Hepatocyte (in vitro differentiated cells): ENCODE measurements around the gene XCL2. TPM values are rescaled to one million over a fixed set of nuclear protein-coding genes. Genes with fewer than 3 reads are reported as not detected.

Source experiments
- DNase-seq: peaks from one replicate; pipeline ENCODE4 v3.0.0-alpha.2; 2016; ENCODE audit warnings: low spot score
- H2AFZ ChIP-seq: fragments of 200-600 bp; sonication (generic); 2 replicates; pipeline ENCODE4 v1.6.0; 2016; ENCODE audit warnings: antibody characterized with exemption, mild to moderate bottlenecking
- H3K27ac ChIP-seq: fragments of 200-600 bp; sonication (generic); 2 replicates; pipeline ENCODE4 v1.5.1; 2016; ENCODE audit warnings: mild to moderate bottlenecking
- H3K27me3 ChIP-seq: fragments of 200-600 bp; sonication (generic); 2 replicates; pipeline ENCODE4 v1.6.1; 2016
- H3K36me3 ChIP-seq: fragments of 200-600 bp; sonication (generic); replicated peaks from 2 replicates; pipeline ENCODE4 v1.5.1; 2016; ENCODE audit warnings: low read depth; ENCODE audit not compliant: insufficient read depth
- H3K4me1 ChIP-seq: fragments of 200-600 bp; sonication (generic); 2 replicates; pipeline ENCODE4 v1.5.1; 2016; ENCODE audit warnings: mild to moderate bottlenecking, moderate library complexity; ENCODE audit not compliant: insufficient read depth
- H3K4me2 ChIP-seq: fragments of 200-600 bp; sonication (generic); 2 replicates; pipeline ENCODE4 v1.6.0; 2016
- H3K4me3 ChIP-seq: fragments of 200-600 bp; sonication (generic); 2 replicates; pipeline ENCODE4 v1.5.1; 2016; ENCODE audit warnings: mild to moderate bottlenecking
- H3K79me2 ChIP-seq: fragments of 200-600 bp; sonication (generic); 2 replicates; pipeline ENCODE4 v1.6.0; 2017; ENCODE audit warnings: mild to moderate bottlenecking
- H3K9me2 ChIP-seq: fragments of 200-600 bp; sonication (generic); replicated peaks from 2 replicates; pipeline ENCODE4 v1.6.0; 2017; ENCODE audit warnings: mild to moderate bottlenecking; ENCODE audit not compliant: insufficient read depth
- H3K9me3 ChIP-seq: fragments of 200-600 bp; sonication (generic); 2 replicates; pipeline ENCODE4 v1.5.1; 2016; ENCODE audit warnings: low read depth, mild to moderate bottlenecking
- H4K20me1 ChIP-seq: fragments of 200-600 bp; sonication (generic); 2 replicates; pipeline ENCODE4 v1.6.0; 2016; ENCODE audit warnings: mild to moderate bottlenecking; ENCODE audit not compliant: insufficient read depth, poor library complexity, severe bottlenecking
- CTCF ChIP-seq: fragments of 200-600 bp; sonication (generic); IDR thresholded peaks from 2 replicates; pipeline ENCODE4 v1.5.1; 2016; ENCODE audit warnings: antibody characterized with exemption, mild to moderate bottlenecking; ENCODE audit not compliant: poor library complexity
- EZH2 ChIP-seq: fragments of 200-600 bp; sonication (generic); IDR thresholded peaks from 2 replicates; pipeline ENCODE4 v1.6.1; 2016; ENCODE audit warnings: antibody characterized with exemption, mild to moderate bottlenecking, borderline replicate concordance
- EZH2phosphoT487 ChIP-seq: fragments of 200-600 bp; sonication (generic); IDR thresholded peaks from one replicate; pipeline ENCODE4 v1.6.1; 2018; ENCODE audit warnings: antibody characterized with exemption, mild to moderate bottlenecking, low read depth, moderate library complexity; ENCODE audit not compliant: unreplicated experiment, severe bottlenecking
- WGBS: methylation state at CpG from one replicate; pipeline ENCODE4 v1.1.6; 2016; ENCODE audit warnings: low lambda C conversion rate; ENCODE audit errors: missing lambda C conversion rate; 5-methylcytosine and 5-hydroxymethylcytosine counted together
- polyA plus RNA-seq: library from polyadenylated mRNA; unstranded; fragments of >200 nt; fragmentation: Nextera tagmentation; extraction: Ambion mirVana; gene quantifications from 2 replicates; pipeline ENCODE4 v1.2.1, GENCODE V29; 2016
- total RNA-seq: library from RNA; depleted of rRNA; stranded (reverse); fragments of >200 nt; gene quantifications from 2 replicates; pipeline ENCODE4 v1.2.3, GENCODE V29; 2014

Gene XCL2
- total and polyA plus RNA-seq, 2 experiments from 2014 or later: not detected

DNA sequence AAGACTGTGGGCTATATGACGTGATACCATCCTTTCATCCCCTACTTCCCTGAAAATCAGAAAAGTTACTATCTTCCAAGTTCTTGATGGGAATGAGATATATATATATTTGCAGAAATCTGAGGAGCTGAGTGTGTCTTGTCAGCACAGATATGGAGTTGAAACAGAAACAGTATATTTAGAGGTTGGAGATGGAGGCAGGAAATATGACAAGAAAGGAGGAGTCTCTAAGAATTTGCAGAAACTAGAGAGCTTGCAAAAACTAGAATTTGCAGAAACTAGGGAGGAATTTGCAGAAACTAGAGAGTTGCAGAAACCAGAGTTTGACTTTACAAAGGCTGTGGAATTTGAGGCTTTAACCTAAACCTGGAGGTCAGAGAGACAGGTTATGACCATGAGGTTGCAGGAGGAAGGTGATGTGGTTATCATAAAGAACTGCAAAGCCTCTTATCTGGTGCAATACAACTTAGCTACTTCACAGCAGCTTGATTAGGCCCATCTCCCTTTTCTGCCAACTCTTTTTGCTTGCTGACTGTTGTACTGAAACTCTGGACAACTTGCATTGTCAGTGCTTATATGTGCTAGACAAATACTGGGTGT is 22.3 kb downstream of the XCL2 start:
- H4K20me1 ChIP-seq: no peaks in the 10 kb centered on the region
- H3K27ac ChIP-seq: no peak overlapping the region
- H3K9me3 ChIP-seq: no peaks in the 10 kb centered on the region
- no peak overlapping the region for H3K4me3 ChIP-seq
- DNase-seq: no peak
- TF ChIP-seq EZH2phosphoT487: no peak
- no peak for TF ChIP-seq EZH2
- TF ChIP-seq CTCF: no peak
- no peaks in the 10 kb centered on the region for H3K79me2 ChIP-seq
- H2AFZ ChIP-seq: no peak overlapping the region
- no peaks in the 10 kb centered on the region for H3K4me1 ChIP-seq
- no peaks in the 10 kb centered on the region for H3K36me3 ChIP-seq
- WGBS: 97% methylated on average over 1 of the region's 1 CpG
- H3K27me3 ChIP-seq: no peaks in the 10 kb centered on the region
- H3K9me2 ChIP-seq: no peaks in the 10 kb centered on the region
- H3K4me2 ChIP-seq: no peak overlapping the region

DNA sequence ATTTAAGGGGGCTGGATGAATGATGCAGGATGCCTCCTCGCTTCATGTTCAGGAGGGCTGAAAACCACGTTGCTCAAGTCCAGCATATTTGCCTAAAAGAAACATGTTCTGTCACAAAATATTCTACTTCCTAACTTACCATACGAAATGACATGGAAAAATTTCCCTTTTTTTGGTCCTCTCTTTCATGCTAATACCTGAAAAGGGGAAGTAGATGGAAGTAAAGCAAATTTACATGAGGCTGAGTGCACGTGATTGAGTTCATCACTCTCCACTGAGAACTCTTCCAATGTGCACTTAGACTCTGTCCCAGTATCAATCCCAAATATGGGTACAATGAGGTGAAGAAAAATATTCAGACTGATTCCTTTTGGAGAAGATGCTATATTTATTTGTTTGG is 23.0 kb downstream of the XCL2 start:
- no peak for TF ChIP-seq EZH2
- TF ChIP-seq CTCF: no peak
- TF ChIP-seq EZH2phosphoT487: no peak
- Histone ChIP-seq H3K9me2 (no peaks in the 10 kb centered on the region), H3K36me3 (no peaks in the 10 kb centered on the region), H2AFZ (no peak overlapping the region), H3K27me3 (no peaks in the 10 kb centered on the region), H3K27ac (no peak overlapping the region), H4K20me1 (no peaks in the 10 kb centered on the region), H3K4me2 (no peak overlapping the region), H3K4me1 (no peaks in the 10 kb centered on the region), H3K9me3 (no peaks in the 10 kb centered on the region), H3K4me3 (no peak overlapping the region), H3K79me2 (no peaks in the 10 kb centered on the region)
- WGBS: 86% methylated on average over 4 of the region's 4 CpGs
- no peak for DNase-seq

DNA sequence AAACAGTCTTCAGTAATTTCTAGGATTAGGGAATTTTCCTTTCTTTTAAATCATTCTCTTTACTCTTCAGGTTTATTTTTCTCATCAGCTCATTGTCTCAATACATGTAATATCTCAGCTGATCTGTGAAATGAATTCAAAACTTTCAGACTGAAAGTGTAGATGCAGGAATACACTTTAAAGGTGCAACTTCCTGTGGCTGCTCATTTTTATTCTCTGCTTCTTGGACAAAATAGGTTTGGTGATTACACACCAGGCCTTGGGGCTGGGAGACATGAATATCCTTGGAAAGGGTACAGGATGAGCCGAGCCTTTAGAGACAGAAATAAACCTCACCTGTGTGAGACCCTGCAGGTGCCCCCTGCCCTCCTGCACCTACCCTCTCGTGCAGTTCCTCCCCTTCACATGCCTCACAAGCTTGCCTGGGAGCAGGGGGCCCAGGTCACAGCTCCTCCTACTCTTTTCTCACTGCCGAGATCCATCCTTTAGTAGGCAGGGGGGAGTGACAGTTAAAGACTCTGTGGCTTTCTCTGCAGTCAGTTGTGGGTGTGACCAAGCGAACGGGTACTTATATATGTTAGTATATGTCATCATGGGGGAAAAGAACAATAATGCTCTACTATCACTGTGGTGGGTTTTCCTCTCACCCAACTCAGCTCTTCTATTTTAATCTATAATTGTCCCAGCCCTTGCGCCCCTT is 23.6 kb downstream of the XCL2 start:
- 62% methylated on average over 6 of the region's 6 CpGs for WGBS
- Histone ChIP-seq H3K27ac (no peak overlapping the region), H4K20me1 (no peaks in the 10 kb centered on the region), H3K27me3 (no peaks in the 10 kb centered on the region), H3K79me2 (no peaks in the 10 kb centered on the region), H3K9me2 (no peaks in the 10 kb centered on the region), H2AFZ (no peak overlapping the region), H3K4me1 (no peaks in the 10 kb centered on the region), H3K36me3 (no peaks in the 10 kb centered on the region), H3K4me2 (no peak overlapping the region), H3K4me3 (no peak overlapping the region), H3K9me3 (no peaks in the 10 kb centered on the region)
- no peak for TF ChIP-seq EZH2
- TF ChIP-seq CTCF: no peak
- TF ChIP-seq EZH2phosphoT487: no peak
- DNase-seq: no peak
